ENCODE measurements around the gene TAF7L.
"Not testable (repeated sequence)": the region's sequence is repeated elsewhere in the genome, so short reads cannot be mapped to it uniquely, and the experiment has no call there.

The TAF7L gene, protein sequence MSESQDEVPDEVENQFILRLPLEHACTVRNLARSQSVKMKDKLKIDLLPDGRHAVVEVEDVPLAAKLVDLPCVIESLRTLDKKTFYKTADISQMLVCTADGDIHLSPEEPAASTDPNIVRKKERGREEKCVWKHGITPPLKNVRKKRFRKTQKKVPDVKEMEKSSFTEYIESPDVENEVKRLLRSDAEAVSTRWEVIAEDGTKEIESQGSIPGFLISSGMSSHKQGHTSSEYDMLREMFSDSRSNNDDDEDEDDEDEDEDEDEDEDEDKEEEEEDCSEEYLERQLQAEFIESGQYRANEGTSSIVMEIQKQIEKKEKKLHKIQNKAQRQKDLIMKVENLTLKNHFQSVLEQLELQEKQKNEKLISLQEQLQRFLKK

GRCh38 chrX:101290957-101291603, at the start of gene TAF7L:
TAF7L (minus strand) TSS chrX:101291334; CDS start chrX:101287543, 3,791 bp downstream.
- no peak for DNase-seq

GRCh38 chrX:101337776-101338271, 46.7 kb upstream of the TAF7L start:
- DNase-seq: no peak

DNA sequence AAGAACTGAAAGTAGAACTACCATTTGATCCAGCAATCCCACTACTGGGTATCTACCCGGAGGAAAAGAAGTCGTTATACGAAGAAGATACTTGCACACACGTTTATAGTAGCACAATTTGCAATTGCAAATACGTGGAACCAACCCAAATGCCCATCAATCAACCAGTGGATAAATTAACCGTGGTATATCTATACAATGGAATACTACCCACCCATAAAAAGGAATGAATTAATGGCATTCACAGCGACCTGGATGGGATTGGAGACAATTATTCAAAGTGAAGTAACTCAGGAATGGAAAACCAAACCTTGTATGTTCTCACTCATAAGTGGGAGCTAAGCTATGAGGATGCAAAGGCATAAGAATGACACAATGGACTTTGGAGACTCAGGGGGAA, 43.2 kb upstream of the TAF7L start:
- DNase-seq: not testable (repeated sequence)

DNA sequence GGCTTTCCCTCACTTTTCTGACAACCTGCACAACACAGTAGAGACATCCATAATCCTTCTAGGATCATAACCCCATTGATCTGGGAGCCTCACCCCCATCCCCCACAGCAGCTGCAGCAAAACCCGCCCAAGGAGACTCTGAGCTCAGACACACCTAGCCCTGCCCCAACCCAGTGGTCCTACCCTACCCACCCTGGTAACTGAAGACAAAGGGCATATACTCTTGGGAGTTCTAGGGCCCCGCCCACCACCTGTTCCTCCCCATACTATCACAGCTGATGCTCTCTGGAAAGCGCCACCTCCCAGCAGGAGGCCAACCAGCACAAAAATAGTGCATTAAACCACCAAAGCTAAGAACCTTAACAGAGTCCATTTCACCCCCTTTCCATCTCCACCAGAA, 35.5 kb upstream of the TAF7L start:
- DNase-seq: not testable (repeated sequence)

DNA sequence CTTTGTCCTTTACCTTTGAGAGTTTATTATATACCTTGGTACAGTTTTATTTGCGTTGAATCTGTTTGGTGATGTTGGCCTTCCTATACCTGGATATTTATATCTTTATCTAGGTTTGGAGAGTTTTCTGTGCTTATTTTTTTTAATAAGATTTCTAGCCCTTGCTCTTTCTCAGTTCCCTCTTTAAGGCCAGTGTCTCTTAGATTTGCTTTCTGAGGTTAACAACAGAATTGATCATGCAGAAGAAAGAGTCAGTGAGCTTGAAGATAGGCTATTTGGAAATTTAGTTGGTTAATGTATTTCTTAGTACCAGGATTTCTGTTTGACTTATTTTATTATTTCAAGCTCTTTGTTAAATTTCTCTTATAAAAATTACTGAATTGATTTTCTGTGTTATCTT, 12.7 kb upstream of the TAF7L start:
- DNase-seq: no peak

DNA sequence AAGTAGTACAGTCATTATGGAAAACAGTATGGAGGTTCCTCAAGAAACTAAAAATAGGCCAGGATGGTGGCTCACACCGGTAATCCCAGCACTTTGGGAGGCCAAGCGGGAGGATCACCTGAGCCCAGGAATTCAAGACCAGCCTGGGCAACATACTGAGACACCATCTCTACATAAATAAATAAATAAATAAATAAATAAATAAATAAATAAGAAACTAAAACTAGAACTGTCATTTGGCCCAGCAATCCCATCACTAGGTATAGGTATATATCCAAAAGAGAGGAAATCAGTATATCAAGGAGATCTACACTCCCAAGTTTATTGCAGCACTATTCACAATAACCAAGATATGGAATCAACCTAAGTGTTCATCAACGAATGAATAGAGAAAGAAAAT, 4.5 kb upstream of the TAF7L start:
- DNase-seq: not testable (repeated sequence)

DNA sequence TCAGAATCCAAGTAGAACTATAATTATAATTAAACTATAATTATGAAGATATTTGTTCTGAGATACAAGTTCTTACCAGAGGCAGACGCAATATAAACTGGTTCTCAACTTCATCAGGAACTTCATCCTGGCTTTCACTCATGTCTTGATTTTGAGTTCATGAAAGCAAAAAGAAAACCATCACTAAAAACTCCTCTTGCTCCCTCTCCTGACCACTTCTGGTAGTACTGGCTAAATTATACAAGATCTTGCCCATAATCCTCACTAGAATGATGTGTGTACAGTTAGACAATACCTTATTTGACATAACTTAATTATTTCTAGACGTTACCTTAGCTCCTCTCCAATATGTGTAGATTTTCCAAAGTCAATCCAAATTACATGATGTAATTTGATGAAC, 3.7 kb downstream of the TAF7L start:
- DNase-seq: no peak

- no peak for DNase-seq
Observed at GRCh38 chrX:101276238-101276637, 14.9 kb downstream of the TAF7L start.

GRCh38 chrX:101274198-101274597, 16.9 kb downstream of the TAF7L start:
- DNase-seq: no peak

- DNase-seq: no peak
Observed at GRCh38 chrX:101265869-101266428, 25.2 kb downstream of the TAF7L start.

DNA sequence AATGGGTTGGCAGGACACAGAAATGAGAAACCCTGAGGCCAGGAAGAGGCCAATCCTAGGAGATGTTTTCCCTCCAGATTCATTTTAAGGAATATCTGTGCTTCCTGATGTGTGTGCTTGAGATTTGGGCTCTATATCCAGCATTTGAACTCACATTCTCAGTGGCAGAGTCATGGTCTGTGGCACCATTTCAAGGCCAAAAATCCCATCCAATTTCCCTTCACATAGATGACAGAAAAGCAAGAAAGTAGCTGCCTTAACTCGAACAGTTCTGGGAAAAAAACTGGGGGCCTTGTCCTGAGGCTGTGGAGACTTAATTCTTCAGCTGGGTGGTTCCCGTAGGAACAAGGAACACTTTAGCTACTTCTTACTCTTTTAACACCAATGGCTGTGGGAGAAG, 27.4 kb downstream of the TAF7L start:
- no peak for DNase-seq

DNA sequence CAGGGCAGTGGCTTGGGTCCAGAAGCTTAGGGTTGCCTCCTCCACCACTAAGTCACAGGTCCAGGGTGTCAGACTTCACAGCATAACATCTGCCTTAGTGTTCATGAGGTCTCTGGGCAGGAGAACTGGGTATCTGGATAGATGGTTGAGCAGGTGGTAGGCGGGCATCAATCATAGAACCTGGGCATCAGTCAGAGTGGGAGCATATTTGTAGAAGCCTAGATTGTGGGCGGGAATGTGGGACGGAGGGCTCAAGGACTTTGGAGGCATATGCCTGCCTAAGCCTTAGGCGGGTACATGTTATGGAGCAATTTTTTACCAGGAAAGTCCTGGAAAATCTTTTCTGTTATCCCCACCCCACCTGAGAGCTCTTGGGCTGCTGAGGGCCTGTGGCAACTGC, 28.5 kb downstream of the TAF7L start:
- DNase-seq: no peak

- no peak for DNase-seq
Observed at GRCh38 chrX:101260435-101260834, 30.7 kb downstream of the TAF7L start.

DNA sequence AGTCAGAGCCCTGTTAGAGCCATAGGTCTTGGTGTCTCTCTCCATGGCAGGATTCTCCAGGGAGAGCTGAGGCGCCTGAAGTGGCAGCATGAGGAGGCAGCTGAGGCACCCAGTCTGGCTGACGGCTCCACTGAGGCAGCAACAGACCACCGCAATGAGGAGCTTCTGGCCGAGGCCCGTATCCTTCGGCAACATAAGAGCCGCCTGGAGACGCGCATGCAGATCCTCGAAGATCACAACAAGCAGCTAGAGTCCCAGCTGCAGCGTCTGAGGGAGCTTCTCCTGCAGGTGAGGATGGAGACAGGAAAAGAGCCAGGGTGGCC, 32.9 kb downstream of the TAF7L start:
- DNase-seq: no peak

DNA sequence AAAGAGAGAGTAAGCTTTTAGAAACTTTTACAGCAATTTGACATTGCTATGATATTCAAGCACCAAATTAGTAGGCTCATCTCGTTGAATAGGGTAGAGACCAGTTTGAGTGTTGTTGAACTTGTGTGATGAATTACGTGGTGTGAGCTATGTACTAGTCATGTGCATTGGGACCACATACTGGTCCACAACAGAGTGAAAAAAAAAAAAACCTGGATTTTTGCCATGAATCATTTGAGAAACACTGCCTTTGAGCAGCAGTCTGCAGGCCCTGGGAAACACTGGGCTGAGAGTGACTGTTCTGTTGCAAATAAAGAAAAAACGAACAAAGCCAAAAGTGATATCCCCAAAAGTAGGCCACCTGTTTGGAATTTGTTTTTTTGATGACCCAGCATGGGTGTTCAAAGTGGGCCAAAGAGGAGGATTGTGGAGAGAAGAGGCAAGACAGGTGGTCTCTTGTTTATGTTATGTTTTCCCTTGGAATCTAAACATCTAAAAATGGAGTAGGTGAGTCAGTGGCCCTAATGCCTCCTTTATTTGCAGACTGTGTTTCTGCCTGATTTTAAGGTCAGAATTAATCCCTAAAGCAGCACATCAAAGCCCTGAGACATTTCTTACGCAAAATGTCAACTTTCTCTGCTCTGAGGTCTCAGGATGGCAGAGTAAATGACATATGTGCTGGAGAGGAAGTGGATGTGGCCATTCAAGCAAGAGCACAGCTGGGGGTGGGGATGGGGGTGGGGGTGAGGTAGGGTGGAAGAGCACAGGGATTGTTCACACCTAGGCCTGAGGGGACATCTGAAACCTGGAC, 33.5 kb downstream of the TAF7L start:
- no peak for DNase-seq

- DNase-seq: no peak
Observed at GRCh38 chrX:101252634-101253033, 38.5 kb downstream of the TAF7L start.

GRCh38 chrX:101241531-101241930, 49.6 kb downstream of the TAF7L start:
- no peak for DNase-seq

GRCh38 chrX:101237041-101237440, 54.1 kb downstream of the TAF7L start:
- no peak for DNase-seq

DNA sequence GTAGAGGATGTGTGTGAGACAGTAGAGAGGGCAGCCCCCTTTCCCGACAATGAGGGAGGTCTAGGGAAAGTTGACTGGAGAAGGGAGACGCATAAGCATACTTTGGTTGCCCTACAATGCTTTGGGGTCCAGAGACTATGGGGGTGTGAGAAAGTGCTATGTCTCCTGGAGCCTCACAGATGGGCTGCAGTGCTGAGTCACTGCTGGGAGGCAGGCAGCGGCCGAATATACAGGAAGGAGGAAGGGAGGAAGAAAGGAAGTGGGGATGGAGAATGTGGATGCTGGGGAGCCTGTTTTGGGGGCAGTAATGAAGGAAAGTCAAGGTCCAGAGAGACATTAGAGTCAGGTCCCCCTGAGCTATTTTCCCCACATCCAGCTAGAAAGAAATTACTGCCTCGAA, 58.8 kb downstream of the TAF7L start:
- no peak for DNase-seq

- DNase-seq: no peak
Observed at GRCh38 chrX:101231080-101231479, 60.1 kb downstream of the TAF7L start.

- no peak for DNase-seq
Observed at GRCh38 chrX:101230636-101231035, 60.5 kb downstream of the TAF7L start.

DNA sequence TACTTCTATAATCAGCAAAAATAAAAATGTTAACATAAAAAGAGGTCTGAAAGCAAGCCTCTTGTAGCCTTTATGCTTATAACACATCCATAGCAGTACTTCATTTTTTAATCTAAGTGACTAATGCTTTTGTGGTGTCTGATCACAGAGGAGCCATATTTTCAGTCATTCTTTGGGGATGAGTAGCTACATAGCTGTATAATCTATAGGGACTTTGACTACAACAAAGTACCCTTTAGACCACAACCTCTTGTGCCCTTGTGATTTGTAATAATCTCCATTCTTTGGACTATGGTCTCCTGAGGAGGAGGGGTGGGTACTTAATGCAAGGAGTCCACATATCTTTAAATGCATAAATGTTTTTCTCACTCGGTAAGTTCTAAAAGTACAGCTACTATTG, 62.0 kb downstream of the TAF7L start:
- no peak for DNase-seq

- DNase-seq: no peak
Observed at GRCh38 chrX:101223226-101223625, 67.9 kb downstream of the TAF7L start.

All from activated CD4-positive, CD25-positive, alpha-beta regulatory T cell (primary cell).